Activated T-helper 17 cell treated with anti-CD3 and anti-CD28 coated beads, Interleukin-2, amount 50 U/mL, for 72 hours (primary cell): Measurements from ENCODE around the gene PLCXD1. TPM values are rescaled to one million over a fixed set of nuclear protein-coding genes. Genes with fewer than 3 reads are reported as not detected.
"Not testable (repeated sequence)": the region's sequence is repeated elsewhere in the genome, so short reads cannot be mapped to it uniquely, and the experiment has no call there.

ENCODE experiments used
- ATAC-seq: fragments of 150-1000 bp; cut with Tn5 transposase; replicated peaks from 2 replicates; pipeline ENCODE4 v1.10.0; 2021; ENCODE audit warnings: mild to moderate bottlenecking, moderate library complexity
- H3K27ac Mint-ChIP-seq: one replicate; pipeline ENCODE4 v1.8.0; 2022; ENCODE audit warnings: mixed read lengths
- H3K27me3 Mint-ChIP-seq: one replicate; pipeline ENCODE4 v1.8.0; 2022; ENCODE audit warnings: mixed read lengths
- H3K36me3 Mint-ChIP-seq: one replicate; pipeline ENCODE4 v1.8.0; 2022; ENCODE audit warnings: low read depth, mild to moderate bottlenecking, mixed read lengths
- H3K4me1 Mint-ChIP-seq: one replicate; pipeline ENCODE4 v1.8.0; 2022; ENCODE audit warnings: mixed read lengths
- H3K4me3 Mint-ChIP-seq: one replicate; pipeline ENCODE4 v1.8.0; 2022; ENCODE audit warnings: mild to moderate bottlenecking, mixed read lengths
- H3K9me3 Mint-ChIP-seq: one replicate; pipeline ENCODE4 v1.8.0; 2022; ENCODE audit warnings: mixed read lengths
- total RNA-seq, 2 donors: library from RNA; stranded (reverse); gene quantifications; one replicate each; pipeline ENCODE4 v1.2.3, GENCODE V29; 2022

PLCXD1 gene
- total RNA-seq, 2 donors from 2014 or later: 53.0 to 96.2 TPM

DNA sequence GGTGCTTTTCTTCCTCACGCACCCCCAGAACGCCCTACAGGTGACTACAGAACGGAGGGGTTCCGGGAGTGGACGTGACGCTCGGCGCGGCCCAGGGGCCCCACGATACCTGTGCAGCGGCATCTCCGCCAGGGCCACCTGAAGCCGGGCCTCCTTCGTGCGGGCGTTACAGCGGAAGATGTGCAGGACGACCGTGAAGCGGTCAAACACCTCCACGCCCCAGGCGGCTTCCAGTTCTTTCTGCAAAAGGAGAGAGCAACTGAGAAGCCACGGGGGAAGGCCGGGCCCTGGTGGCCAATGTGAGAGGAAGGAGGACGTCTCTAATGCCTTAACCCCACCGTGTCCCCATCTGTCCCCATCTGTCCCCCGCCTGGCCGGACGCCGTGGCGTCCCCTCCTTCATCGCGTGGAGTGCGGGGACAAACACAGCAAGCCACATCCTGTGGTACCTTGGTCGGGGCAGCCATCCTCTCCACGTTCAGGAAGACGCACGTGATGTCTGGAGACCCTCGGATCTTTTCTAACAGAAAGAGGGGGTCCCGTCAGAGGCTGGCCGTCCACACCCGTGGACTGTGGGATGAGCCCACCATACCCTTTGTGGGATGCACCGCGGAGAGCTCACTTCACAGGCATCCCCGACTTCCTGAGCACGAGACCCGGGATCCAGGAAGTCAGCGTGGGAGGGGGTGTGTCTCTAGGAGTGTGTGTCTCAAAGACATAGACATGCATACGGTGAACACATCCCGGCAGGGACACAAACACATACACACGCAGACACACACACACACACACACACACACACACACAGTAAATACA lies 33.8 kb downstream of the PLCXD1 start:
- no peak for ATAC-seq
- Mint-ChIP-seq H3K9me3 (no peaks in the 10 kb centered on the region), H3K4me1 (peaks cover 6% of the 10 kb centered on the region), H3K4me3 (no peak overlapping the region), H3K36me3 (peaks cover 60% of the 10 kb centered on the region), H3K27ac (no peak overlapping the region), H3K27me3 (no peaks in the 10 kb centered on the region)

DNA sequence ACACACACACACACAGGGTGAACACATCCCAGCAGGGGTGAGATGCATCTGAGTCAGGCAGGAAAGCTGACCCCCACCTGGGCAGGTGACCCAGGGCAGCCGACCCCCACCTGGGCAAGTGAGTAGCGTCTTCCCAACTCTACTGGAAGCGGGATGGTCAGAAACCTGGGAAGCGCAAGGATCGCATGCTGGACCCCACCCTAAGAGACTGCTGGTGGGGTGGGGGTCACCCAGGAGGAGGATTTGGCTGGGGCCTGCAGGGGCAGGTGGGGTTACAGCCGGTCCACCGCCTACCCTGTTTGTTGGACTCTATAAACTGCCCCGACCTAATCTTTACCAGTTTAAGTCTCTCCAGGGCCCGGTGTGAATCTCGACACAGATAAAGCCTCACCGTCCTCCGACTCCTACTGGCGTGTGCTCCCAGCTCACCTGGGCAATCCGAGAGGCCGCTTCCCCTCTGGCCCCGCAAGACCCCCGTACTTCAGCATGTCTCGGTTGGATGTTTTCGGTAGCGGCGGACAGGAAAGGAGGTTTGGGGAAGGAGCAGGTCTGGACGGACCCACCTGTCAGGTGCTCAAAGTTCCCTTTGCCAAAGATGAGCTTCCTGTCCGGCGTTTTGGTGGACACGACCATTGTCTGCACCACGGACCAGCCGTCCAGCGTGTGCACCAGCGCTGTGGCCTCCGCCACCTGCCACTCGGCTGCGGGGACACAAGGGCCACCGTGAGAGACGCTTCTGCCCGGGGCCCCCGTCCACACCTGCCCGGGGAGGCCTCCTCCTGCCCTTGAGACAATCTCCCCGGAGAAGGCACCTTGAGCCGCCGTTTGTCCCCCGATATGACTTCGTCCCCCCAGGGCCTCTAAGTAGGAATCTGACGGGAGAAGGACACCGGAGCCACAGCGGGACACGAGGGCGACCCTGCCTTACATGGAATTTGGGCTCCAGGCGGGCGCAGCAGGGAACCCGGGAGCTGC lies 35.5 kb downstream of the PLCXD1 start:
- no peaks in the 10 kb centered on the region for H3K9me3 Mint-ChIP-seq
- H3K27me3 Mint-ChIP-seq: no peaks in the 10 kb centered on the region
- H3K4me1 Mint-ChIP-seq: peaks cover 6% of the 10 kb centered on the region

DNA sequence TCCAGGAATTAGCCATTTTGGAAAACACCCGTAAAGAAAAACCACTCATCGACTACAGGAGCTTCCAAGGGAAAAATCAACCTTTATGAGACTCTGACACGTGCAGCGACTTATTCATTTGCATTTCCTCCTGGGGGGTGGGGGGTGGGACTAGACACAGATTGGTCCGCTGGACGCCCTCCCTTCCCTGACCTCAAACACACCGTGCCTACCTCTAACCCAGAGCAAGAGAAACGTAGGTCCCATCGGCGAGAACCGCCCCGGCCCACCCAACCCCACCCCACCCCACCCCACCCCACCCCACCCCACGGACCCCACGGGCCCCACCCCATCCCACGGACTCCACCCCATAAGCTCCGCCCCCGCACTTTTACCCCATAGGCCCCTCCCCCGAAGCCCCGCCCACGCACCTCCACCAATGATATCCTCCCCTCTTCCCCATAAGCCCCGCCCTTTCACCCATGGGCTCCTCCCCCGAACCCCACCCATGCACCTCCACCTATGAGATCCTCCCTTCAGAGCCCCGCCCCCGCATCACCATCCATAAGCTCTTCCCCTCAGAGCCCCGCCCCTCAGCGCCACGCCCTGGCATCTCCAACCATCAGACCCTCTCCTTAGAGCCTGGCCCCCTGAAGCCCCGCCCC lies 36.4 kb downstream of the PLCXD1 start:
- H3K36me3 Mint-ChIP-seq: peaks cover 39% of the 10 kb centered on the region
- ATAC-seq: no peak

More for the DNA sequence above, 35.5 kb downstream of the PLCXD1 start:
- Mint-ChIP-seq H3K4me3 (no peak overlapping the region), H3K27ac (peak overlapping the region; percentile 94), H3K36me3 (peaks cover 49% of the 10 kb centered on the region)
- ATAC-seq: no peak

DNA sequence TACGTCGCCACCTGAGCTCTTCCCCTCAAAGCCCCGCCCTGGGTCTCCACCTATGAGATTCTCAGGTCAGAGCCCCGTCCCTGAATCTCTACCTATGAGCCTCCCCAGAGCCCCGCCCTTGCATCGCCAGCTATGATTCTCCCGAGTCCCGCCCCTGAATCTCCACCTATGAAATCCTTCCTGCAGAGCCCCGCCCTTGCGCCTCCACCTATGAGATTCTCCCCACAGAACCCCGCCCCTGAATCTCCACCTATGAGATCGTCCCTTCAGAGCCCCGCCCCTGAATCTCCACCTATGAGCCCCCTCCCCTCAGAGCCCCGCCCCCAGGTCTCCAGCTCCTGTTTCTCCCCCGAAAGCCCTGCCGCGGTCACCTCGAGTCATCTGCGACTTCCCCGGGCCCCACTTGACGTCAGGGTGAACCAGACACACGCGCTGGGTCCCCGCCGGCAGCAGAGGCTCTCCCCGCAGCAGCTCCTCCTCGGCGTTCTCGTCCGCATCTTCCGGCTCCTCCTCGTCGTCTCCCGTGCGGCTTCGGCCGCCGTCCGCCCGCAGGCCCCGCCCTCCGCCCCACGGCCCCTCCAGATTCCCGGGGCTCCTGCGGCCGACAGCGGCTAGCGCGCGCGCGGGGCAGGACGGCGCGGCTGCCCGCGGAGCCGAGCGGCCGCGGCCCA lies 37.0 kb downstream of the PLCXD1 start:
- H3K9me3 Mint-ChIP-seq: no peaks in the 10 kb centered on the region

More for the DNA sequence above, 36.4 kb downstream of the PLCXD1 start:
- Mint-ChIP-seq H3K4me3 (no peak overlapping the region), H3K27me3 (no peaks in the 10 kb centered on the region), H3K9me3 (no peaks in the 10 kb centered on the region), H3K4me1 (no peaks in the 10 kb centered on the region), H3K27ac (peak overlapping the region; percentile 94)

DNA sequence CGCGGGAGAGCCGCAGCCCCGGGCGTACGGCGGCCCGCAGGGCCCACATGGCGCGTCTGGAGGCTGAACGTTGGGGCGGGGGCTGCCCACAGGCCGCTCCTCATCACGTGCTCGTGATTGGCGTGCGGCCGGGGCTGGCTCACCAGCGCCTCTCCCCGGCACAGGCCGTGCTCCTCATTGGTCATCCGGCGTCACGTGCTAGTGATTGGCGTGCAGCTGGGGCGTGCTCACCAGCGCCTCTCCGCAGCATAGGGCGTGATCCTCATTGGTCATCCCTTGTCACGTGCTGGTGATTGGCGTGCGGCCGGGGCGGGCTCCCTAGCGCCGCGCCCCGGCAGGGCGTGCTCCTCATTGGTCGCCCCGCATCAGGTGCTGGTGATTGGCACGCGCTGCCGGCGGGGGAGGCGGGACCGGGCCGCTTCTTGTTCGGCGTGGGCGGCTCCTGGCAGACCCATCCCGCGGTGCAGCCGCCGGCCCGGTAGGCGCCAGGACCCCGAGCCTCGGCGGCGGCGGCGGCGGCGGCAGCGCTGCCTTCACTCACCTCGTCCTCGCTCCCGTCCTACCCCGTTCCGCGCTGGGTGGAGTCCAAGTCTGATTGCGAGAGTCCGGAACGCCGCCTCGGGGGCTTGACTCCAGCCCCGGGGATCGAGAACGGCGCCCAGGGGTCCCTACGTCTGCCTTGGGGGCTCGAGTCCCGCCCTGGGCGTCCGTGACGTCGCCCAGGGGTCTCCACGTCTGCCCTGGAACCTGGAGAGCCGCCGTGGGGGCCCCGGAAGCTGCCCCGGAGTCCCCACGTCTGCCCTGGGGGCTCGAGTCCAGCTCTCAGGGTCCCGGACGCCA lies 37.8 kb downstream of the PLCXD1 start, which contains the start of gene GTPBP6:
GTPBP6 (minus strand) TSS at position 58 of the 840 bp plus-strand sequence; CDS start at position 49, 9 bp downstream.
- peak; percentile 84 for ATAC-seq
- H3K36me3 Mint-ChIP-seq: peaks cover 25% of the 10 kb centered on the region
- peak within 1 kb of the TSS; percentile 94 for H3K27ac Mint-ChIP-seq
- H3K4me1 Mint-ChIP-seq: peaks cover 9% of the 10 kb centered on the region
- H3K27me3 Mint-ChIP-seq: no peaks in the 10 kb centered on the region
- no peaks in the 10 kb centered on the region for H3K9me3 Mint-ChIP-seq
- no peak within 1 kb of the TSS for H3K4me3 Mint-ChIP-seq

More for the DNA sequence above, 37.0 kb downstream of the PLCXD1 start:
- Mint-ChIP-seq H3K4me1 (peaks cover 2% of the 10 kb centered on the region), H3K27ac (peak overlapping the region; percentile 94), H3K4me3 (no peak overlapping the region), H3K36me3 (peaks cover 33% of the 10 kb centered on the region), H3K27me3 (no peaks in the 10 kb centered on the region)
- peak; percentile 71 for ATAC-seq

DNA sequence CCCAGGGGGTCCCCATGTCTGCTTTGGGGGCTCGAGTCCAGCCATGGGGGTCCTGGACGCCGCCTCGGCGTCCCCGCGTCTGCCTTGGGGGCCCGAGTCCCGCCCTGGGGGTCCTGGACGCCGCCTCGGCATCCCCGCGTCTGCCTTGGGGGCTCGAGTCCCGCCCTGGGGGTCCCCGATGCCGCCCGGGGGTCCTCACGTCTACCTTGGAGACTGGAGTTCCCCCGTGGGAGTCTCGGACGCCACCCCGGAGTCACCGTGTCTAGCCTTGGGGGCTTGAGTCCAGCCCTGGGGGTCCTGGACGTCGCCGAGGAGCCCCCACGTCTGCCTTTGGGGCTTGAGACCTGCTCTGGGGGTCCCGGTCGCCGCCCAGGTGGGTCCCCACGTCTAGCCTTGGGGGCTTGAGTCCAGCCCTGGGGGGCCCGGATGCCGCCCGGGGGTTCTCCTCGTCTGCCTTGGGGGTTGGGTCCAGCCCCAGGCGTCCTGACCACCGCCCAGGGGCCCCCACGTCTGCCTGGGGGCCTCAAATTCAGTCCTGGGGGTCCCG lies 38.5 kb downstream of the PLCXD1 start:
- no peak for ATAC-seq
- H3K27ac Mint-ChIP-seq: peak overlapping the region; percentile 81
- H3K9me3 Mint-ChIP-seq: no peaks in the 10 kb centered on the region

DNA sequence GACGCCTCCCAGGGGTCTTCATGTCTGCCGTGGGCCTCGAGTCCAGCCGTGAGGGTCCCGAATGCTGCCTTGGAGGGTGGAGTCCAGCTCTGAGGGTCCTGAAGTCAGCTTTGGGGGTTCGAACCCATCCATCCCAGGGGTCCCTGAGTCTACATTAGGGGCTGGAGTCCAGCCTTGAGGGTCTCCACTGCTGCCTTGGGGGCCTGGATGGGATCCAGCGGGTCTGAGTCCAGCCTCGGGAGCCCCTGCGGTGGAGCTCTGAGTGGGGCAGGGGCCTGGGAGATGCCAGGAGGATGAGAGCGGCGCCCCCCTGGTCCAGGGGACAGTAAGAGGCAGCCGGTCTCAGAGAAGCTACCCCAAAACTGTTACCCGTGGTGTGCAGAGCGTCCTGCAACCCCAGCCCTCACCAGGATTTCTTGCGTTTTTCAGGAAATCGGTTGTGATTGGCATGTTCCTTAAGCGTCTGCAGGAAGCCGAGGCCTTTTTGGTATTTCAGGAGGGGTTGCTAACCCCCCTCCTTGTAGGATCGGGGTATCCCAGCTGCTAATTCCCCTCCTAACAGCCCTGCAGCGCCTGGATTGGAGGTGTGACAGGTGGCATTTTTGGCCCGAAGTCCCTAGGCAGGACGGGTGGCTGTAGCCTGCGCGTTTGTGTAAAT lies 39.1 kb downstream of the PLCXD1 start:
- no peaks in the 10 kb centered on the region for H3K27me3 Mint-ChIP-seq

More for the DNA sequence above, 38.5 kb downstream of the PLCXD1 start:
- peaks cover 9% of the 10 kb centered on the region for H3K4me1 Mint-ChIP-seq
- no peak overlapping the region for H3K4me3 Mint-ChIP-seq
- H3K36me3 Mint-ChIP-seq: peaks cover 23% of the 10 kb centered on the region
- no peaks in the 10 kb centered on the region for H3K27me3 Mint-ChIP-seq

DNA sequence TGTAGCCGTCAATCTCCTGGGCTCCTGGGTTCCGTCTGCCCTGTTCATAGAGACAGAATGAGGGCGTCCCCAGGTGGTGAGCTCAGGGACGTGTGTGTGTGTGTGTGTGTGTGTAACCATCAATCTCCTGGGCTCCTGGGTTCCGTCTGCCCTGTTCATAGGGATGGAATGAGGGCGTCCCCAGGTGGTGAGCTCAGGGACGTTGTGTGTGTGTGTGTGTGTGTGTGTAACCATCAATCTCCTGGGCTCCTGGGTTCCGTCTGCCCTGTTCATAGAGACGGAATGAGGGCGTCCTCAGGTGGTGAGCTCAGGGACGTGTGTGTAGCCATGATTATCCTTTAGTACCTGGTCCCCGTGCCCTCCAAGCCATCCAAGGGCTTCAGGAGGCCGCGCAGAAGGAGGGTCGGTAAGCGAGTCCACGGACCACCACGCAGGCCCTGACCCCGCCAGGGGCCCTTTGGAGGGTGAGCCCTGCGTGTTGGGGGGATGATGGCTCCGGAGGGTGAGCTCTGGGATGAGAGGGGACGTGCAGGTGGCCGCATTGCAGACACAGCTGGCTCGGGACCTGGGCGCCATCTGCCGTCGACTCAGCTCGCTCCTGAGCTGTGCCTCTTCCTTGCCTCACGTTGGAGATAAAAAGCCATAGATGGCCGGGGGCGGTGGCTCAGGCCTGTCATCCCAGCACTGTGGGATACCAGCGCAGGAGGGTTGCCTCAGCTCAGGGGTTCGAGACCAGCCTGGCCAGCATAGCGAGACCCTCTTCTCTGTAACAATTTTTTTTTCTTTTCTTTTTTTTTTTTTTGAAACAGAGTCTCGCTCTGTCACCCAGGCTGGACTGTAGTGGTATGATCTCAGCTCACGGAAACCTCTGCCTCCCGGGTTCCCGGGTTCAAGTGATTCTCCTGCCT lies 42.8 kb downstream of the PLCXD1 start:
- Mint-ChIP-seq H3K36me3 (no peaks in the 10 kb centered on the region), H3K4me3 (peak overlapping the region; percentile 69), H3K4me1 (peaks cover 9% of the 10 kb centered on the region), H3K27ac (peak overlapping the region; percentile 62), H3K9me3 (no peaks in the 10 kb centered on the region), H3K27me3 (no peaks in the 10 kb centered on the region)
- peak; percentile 3 for ATAC-seq

More for the DNA sequence above, 39.1 kb downstream of the PLCXD1 start:
- Mint-ChIP-seq H3K36me3 (peaks cover 23% of the 10 kb centered on the region), H3K4me3 (no peak overlapping the region), H3K9me3 (no peaks in the 10 kb centered on the region), H3K27ac (peak overlapping the region; percentile 81), H3K4me1 (peaks cover 9% of the 10 kb centered on the region)
- no peak for ATAC-seq

DNA sequence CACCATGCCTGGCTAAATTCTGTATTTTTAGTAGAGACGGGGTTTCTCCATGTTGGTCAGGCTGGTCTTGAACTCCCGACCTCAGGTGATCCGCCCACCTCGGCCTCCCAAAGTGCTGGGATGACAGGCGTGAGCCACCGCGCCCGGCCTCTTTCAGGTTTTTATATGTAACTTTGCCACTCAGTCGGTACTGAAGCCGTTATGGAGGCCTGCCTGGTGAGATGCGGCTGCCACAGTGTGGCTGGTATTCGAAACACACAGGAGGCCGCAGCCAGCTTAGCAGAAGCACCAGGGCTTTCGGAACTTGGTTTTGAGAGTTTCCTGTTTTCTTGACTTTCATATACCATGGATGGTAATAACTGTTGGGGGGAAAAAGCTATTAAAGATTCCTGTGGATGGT lies 43.5 kb downstream of the PLCXD1 start:
- not testable (repeated sequence) for H3K4me1 Mint-ChIP-seq, H3K9me3 Mint-ChIP-seq, H3K27me3 Mint-ChIP-seq, ATAC-seq, H3K4me3 Mint-ChIP-seq, H3K27ac Mint-ChIP-seq, H3K36me3 Mint-ChIP-seq

DNA sequence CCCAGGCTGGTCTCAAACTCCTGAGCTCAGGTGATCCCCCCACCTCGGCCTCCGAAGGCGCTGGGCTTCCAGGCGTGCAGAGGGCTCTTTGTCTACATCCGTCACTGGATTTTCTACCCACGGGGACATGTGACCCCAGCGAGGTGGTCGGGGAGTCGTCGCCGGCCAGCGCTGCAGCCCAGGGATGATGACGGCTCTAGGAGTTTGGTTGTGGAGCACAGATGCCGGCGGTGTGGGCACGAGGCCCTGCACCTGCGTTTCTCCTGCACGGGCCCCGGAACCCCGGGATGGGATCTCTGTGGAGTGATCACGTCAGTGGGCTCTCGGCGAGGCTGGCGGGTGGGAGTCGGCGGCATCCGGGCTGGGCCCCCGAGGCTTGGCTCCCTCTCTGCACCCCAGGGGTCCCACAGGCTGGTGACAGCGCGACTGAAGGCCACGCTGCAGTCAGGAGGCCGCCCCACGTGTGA lies 46.5 kb downstream of the PLCXD1 start:
- no peaks in the 10 kb centered on the region for H3K36me3 Mint-ChIP-seq
- H3K9me3 Mint-ChIP-seq: no peaks in the 10 kb centered on the region
- H3K4me1 Mint-ChIP-seq: peaks cover 9% of the 10 kb centered on the region
- H3K4me3 Mint-ChIP-seq: no peak overlapping the region
- H3K27me3 Mint-ChIP-seq: no peaks in the 10 kb centered on the region
- ATAC-seq: no peak
- no peak overlapping the region for H3K27ac Mint-ChIP-seq

DNA sequence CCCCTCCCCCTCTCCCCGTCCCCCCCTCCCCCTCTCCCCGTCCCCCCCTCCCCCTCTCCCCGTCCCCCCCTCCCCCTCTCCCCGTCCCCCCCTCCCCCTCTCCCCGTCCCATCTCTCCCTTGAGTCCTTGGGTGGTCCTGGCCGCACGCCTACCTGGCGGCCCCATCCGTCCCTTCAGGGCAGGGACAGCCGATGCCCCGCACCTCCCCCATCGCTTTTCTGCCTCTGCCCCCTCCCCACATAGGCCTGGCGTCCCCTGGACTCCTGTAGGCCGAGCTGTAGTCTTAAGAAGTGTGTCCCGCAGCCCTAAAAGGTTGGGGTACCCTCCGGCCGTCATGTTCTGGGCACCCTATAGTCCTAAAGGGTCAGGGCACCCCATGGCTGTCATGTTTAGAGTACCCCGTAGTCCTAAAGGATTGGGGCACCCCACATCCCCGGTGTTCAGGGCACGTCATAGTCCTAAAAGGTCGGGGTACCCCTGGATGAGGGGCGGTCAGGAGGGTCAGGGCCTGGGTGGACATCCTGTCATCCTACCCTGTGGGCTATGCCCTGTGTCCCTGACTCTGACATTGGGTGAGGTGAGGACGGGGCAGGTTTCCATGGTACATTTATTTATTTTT lies 48.2 kb downstream of the PLCXD1 start:
- Mint-ChIP-seq H3K36me3 (no peaks in the 10 kb centered on the region), H3K9me3 (no peaks in the 10 kb centered on the region), H3K27me3 (no peaks in the 10 kb centered on the region), H3K27ac (no peak overlapping the region), H3K4me1 (no peaks in the 10 kb centered on the region), H3K4me3 (no peak overlapping the region)
- ATAC-seq: no peak
